Activated B cell treated with CpG ODN at 0.5 μM for 24 hours (primary cell): ENCODE data around the gene SLC34A2. TPM values are rescaled to one million over a fixed set of nuclear protein-coding genes. Genes with fewer than 3 reads are reported as not detected.

Source experiments
- ATAC-seq: fragments of 200-7000 bp; cut with Tn5 transposase; one replicate; pipeline ENCODE4 v1.10.0; 2021; ENCODE audit warnings: low read depth, mild to moderate bottlenecking, moderate library complexity
- CTCF ChIA-PET: fragments of 350-600 bp; sonication (Branson Sonifier 250); formaldehyde crosslinking; loops from one replicate; lab custom pipeline; 2021; ENCODE audit warnings: antibody characterized with exemption; lab: Charles Lee
- POLR2A ChIA-PET: fragments of 350-600 bp; sonication (Branson Sonifier 250); formaldehyde crosslinking; loops from one replicate; lab custom pipeline; 2021; ENCODE audit warnings: antibody characterized with exemption; lab: Charles Lee
- DNase-seq: peaks from one replicate; pipeline ENCODE4 v3.0.0; 2022
- H3K27ac Mint-ChIP-seq: one replicate; pipeline ENCODE4 v1.8.0; 2020; ENCODE audit warnings: mixed read lengths
- H3K27me3 Mint-ChIP-seq: one replicate; pipeline ENCODE4 v1.8.0; 2021; ENCODE audit warnings: mixed read lengths
- H3K36me3 Mint-ChIP-seq: one replicate; pipeline ENCODE4 v1.8.0; 2021; ENCODE audit warnings: low read depth, mixed read lengths
- H3K4me1 Mint-ChIP-seq: one replicate; pipeline ENCODE4 v1.8.0; 2021; ENCODE audit warnings: mixed read lengths
- H3K4me3 Mint-ChIP-seq: one replicate; pipeline ENCODE4 v1.8.0; 2020; ENCODE audit warnings: mild to moderate bottlenecking, mixed read lengths
- H3K9me3 Mint-ChIP-seq: one replicate; pipeline ENCODE4 v1.8.0; 2020; ENCODE audit warnings: mixed read lengths
- intact Hi-C: fragments of 100-400 bp; cut with micrococcal nuclease; formaldehyde crosslinking; loops from one replicate; pipeline ENCODE4 v1.15.1; 2024
- total RNA-seq: library from RNA; stranded (reverse); gene quantifications from 2 replicates; pipeline ENCODE4 v1.2.3, GENCODE V29; 2022
- TF ChIP-seq, protein P1 (sequence below): fragments of 200-600 bp; IDR thresholded peaks from one replicate; pipeline ENCODE4 v1.8.0; 2022; ENCODE audit warnings: antibody characterized with exemption, mild to moderate bottlenecking

SLC34A2 gene
- total RNA-seq, 1 donor from 2014 or later: not detected

DNA sequence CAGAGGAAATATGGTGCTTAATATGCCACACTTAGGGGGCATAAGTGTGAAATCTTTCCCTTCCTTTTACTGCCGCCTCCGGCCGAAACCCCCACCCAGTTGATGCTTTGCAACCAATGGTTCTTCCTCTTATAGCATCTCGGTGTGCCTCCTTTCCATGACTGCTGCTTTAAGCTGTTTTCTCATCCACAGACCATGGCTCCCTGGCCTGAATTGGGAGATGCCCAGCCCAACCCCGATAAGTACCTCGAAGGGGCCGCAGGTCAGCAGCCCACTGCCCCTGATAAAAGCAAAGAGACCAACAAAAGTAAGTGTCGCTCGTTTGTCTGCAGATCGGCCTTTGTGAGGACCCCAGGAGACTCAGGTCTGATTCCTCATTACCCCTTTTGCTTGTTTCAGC lies 6.7 kb downstream of the SLC34A2 start:
- TF ChIP-seq, protein P1, sequence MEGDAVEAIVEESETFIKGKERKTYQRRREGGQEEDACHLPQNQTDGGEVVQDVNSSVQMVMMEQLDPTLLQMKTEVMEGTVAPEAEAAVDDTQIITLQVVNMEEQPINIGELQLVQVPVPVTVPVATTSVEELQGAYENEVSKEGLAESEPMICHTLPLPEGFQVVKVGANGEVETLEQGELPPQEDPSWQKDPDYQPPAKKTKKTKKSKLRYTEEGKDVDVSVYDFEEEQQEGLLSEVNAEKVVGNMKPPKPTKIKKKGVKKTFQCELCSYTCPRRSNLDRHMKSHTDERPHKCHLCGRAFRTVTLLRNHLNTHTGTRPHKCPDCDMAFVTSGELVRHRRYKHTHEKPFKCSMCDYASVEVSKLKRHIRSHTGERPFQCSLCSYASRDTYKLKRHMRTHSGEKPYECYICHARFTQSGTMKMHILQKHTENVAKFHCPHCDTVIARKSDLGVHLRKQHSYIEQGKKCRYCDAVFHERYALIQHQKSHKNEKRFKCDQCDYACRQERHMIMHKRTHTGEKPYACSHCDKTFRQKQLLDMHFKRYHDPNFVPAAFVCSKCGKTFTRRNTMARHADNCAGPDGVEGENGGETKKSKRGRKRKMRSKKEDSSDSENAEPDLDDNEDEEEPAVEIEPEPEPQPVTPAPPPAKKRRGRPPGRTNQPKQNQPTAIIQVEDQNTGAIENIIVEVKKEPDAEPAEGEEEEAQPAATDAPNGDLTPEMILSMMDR: no peak
- no peak overlapping the region for H3K4me3 Mint-ChIP-seq
- no peaks in the 10 kb centered on the region for H3K36me3 Mint-ChIP-seq
- H3K9me3 Mint-ChIP-seq: no peaks in the 10 kb centered on the region
- no peak overlapping the region for H3K27ac Mint-ChIP-seq
- DNase-seq: no peak
- H3K4me1 Mint-ChIP-seq: no peaks in the 10 kb centered on the region
- ChIA-PET CTCF (no interaction called here), POLR2A (no interaction called here)
- no peak for ATAC-seq
- H3K27me3 Mint-ChIP-seq: peaks cover 2% of the 10 kb centered on the region
- intact Hi-C loops: no loop called here

DNA sequence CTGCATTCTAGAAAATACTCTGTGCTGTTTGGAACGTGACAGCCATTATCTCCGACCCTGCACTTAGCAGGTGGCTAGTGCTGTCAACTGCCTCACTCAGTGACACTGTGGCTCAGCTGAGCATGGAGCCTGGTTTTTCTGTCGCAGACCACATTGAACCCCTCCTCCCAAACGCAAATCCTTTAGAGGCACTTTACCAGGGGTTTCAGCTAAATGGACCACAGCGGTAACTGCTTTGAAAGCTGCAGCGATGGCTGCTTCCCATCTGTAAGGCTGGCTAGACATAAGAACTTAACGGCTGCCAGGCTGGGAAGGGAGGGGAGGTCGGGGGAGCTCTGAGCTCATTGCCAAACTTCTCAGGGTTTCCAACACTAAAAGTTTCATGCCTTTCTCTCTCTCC lies 8.1 kb downstream of the SLC34A2 start:
- CTCF ChIA-PET: no interaction called here
- TF ChIP-seq, protein P1: no peak
- H3K4me3 Mint-ChIP-seq: no peak overlapping the region
- no peaks in the 10 kb centered on the region for H3K9me3 Mint-ChIP-seq
- DNase-seq: no peak
- H3K4me1 Mint-ChIP-seq: no peaks in the 10 kb centered on the region
- no peak for ATAC-seq
- intact Hi-C loops: no loop called here
- H3K27ac Mint-ChIP-seq: no peak overlapping the region
- H3K36me3 Mint-ChIP-seq: no peaks in the 10 kb centered on the region
- H3K27me3 Mint-ChIP-seq: no peaks in the 10 kb centered on the region
- POLR2A ChIA-PET: no interaction called here

DNA sequence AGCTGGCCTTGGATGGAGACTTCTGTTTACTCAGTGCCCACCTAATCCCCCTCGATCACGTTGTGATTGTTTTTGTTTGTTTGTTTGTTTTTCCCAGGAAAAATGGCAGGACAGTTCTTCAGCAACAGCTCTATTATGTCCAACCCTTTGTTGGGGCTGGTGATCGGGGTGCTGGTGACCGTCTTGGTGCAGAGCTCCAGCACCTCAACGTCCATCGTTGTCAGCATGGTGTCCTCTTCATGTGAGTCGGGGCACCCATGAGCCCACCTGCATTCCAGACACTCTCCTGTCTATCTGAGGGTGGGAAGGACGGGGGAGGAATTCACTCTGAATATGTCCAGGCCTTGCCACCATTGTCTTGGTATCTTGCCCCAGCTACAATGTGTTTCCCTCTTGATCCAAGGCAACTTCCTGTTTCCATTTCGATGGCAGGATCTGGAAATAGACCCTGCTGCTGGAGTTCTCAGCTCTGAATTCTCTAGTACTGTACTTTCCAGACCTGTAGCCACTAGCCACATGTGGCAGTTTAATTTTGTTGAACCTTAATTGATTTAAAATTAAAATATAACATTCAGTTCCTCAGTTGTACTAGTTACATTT lies 10.5 kb downstream of the SLC34A2 start:
- no peak for DNase-seq
- TF ChIP-seq, protein P1: no peak
- POLR2A ChIA-PET: no interaction called here
- H3K36me3 Mint-ChIP-seq: no peaks in the 10 kb centered on the region
- no peaks in the 10 kb centered on the region for H3K9me3 Mint-ChIP-seq
- H3K27me3 Mint-ChIP-seq: no peaks in the 10 kb centered on the region
- intact Hi-C loops: no loop called here
- ATAC-seq: no peak
- no peak overlapping the region for H3K27ac Mint-ChIP-seq
- H3K4me3 Mint-ChIP-seq: no peak overlapping the region
- no peaks in the 10 kb centered on the region for H3K4me1 Mint-ChIP-seq
- CTCF ChIA-PET: no interaction called here

DNA sequence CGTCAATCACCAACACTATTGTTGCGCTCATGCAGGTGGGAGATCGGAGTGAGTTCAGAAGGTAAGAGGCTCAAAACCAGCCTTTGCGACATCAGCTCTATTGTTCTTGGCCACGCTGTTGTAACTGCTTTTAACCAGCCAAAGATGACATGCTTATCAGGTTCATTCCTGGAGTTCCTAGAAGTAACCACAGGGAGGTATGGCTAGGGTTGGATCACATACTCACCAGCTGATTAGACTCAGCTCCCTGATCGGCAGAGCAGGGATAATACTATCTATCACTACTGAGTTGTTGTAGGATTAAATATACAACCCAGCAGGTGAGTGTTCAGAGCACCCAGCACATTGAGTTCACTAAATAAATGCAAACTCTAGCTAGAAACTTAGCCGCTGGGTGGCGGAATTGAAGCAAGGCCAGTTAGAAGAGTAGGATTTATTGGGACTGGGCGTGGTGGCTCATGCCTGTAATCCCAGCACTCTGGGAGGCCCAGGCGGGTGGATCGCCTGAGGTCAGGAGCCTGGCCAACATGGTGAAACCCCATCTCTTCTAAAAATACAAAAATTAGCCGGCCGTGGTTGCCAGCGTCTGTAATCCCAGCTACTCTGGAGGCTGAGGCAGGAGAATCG lies 12.4 kb downstream of the SLC34A2 start:
- ChIA-PET POLR2A (no interaction called here), CTCF (no interaction called here)
- intact Hi-C loops: no loop called here
- DNase-seq (no peak), ATAC-seq (no peak)
- peaks cover 2% of the 10 kb centered on the region for H3K27me3 Mint-ChIP-seq
- no peak overlapping the region for H3K4me3 Mint-ChIP-seq
- H3K9me3 Mint-ChIP-seq: no peaks in the 10 kb centered on the region
- TF ChIP-seq, protein P1: no peak
- H3K36me3 Mint-ChIP-seq: no peaks in the 10 kb centered on the region
- no peak overlapping the region for H3K27ac Mint-ChIP-seq
- no peaks in the 10 kb centered on the region for H3K4me1 Mint-ChIP-seq

DNA sequence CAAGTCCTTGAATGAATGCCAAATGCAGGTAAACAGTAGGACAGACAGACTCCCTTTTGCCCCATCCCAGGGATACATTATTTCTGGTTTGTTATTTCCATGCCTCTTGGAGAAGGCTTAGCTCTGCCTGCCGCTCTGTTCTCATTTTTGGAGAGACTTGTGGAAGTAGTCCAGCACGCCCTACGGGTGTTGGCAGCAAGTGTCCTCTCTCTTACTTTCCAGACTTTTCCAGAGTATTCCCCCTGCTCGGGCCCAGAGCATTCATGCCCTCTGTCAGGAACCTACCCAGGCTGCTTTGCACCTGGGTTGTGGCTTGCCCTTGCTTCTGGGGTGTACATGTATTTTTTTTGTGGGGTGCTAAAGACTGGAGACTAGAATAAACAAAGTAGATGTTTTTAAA lies 15.3 kb downstream of the SLC34A2 start:
- H3K27ac Mint-ChIP-seq: no peak overlapping the region
- intact Hi-C loops: no loop called here
- no peaks in the 10 kb centered on the region for H3K36me3 Mint-ChIP-seq
- H3K27me3 Mint-ChIP-seq: peaks cover 2% of the 10 kb centered on the region
- no peak overlapping the region for H3K4me3 Mint-ChIP-seq
- ChIA-PET CTCF (interaction anchor here (0.6 kb wide), 1 partner anchor 69 kb away, joined by 3 read pairs; no protein-coding TSS in a partner anchor), POLR2A (no interaction called here)
- H3K9me3 Mint-ChIP-seq: no peaks in the 10 kb centered on the region
- no peaks in the 10 kb centered on the region for H3K4me1 Mint-ChIP-seq
- ATAC-seq: no peak
- TF ChIP-seq, protein P1: no peak
- no peak for DNase-seq
